Testis (tissue), 3 donors: ENCODE results near the gene ZNF26. TPM values are rescaled to one million over a fixed set of nuclear protein-coding genes. Genes with fewer than 3 reads are reported as not detected.

ENCODE experiments used
- DNase-seq: peaks from one replicate; pipeline ENCODE4 v3.0.0-alpha.2; 2019
- H3K27ac ChIP-seq, 2 donors: fragments of 200-600 bp; sonication (generic); one replicate each; pipeline ENCODE4 v1.5.1; 2019
- H3K27me3 ChIP-seq: fragments of 200-600 bp; sonication (generic); one replicate; pipeline ENCODE4 v1.5.1; 2019
- H3K36me3 ChIP-seq: fragments of 200-600 bp; sonication (generic); one replicate; pipeline ENCODE4 v1.5.1; 2017; ENCODE audit warnings: low read depth; ENCODE audit errors: missing control alignments
- H3K4me1 ChIP-seq: fragments of 200-600 bp; sonication (generic); one replicate; pipeline ENCODE4 v1.5.1; 2019
- H3K4me3 ChIP-seq, 2 donors: fragments of 200-600 bp; sonication (generic); one replicate each; pipeline ENCODE4 v1.5.1; 2017 to 2019
- H3K9me3 ChIP-seq: fragments of 200-600 bp; sonication (generic); one replicate; pipeline ENCODE4 v1.5.1; 2017
- POLR2A ChIP-seq: fragments of 450-650 bp; IDR thresholded peaks from one replicate; pipeline ENCODE4 v1.6.1; 2017; ENCODE audit warnings: antibody characterized with exemption, mild to moderate bottlenecking, moderate library complexity
- WGBS, 2 donors: methylation state at CpG; one replicate each; pipeline ENCODE4 v1.1.5; 2018; 5-methylcytosine and 5-hydroxymethylcytosine counted together
- intact Hi-C: fragments of 100-400 bp; cut with DNase I; formaldehyde crosslinking; loops from one replicate; pipeline ENCODE4 v1.15.1; 2023; ENCODE audit warnings: low total_unique reads
- polyA plus RNA-seq: library from polyadenylated mRNA; stranded (reverse); fragments of 350-450 nt; fragmentation: Illumina TruSeq; extraction: RNeasy Lipid Tissue Mini Kit (QIAGEN cat#74804); gene quantifications from one replicate; pipeline ENCODE4 v1.2.3, GENCODE V29; 2014; ENCODE audit warnings: low read depth, low replicate concordance; ENCODE audit not compliant: insufficient read depth
- total RNA-seq, 2 donors: library from RNA; depleted of rRNA; stranded (reverse); fragments of >200 nt; gene quantifications; one replicate each; pipeline ENCODE4 v1.2.3, GENCODE V29; 2016
- TF ChIP-seq, protein P1 (sequence below), 3 experiments: fragments of 450-650 bp in 2 of 3; fragments of 200-600 bp in 1 of 3; sonication (generic) in 1 of 3; IDR thresholded peaks; one replicate each; pipeline ENCODE4 v1.5.1; 2016 to 2019; ENCODE audit warnings: antibody characterized with exemption in 3 of 3, mild to moderate bottlenecking in 2 of 3, moderate library complexity in 1 of 3

The ZNF26 gene
- total and polyA plus RNA-seq, 3 donors from 2014 or later = 6.0 to 26.9 (median 24.2) TPM

DNA sequence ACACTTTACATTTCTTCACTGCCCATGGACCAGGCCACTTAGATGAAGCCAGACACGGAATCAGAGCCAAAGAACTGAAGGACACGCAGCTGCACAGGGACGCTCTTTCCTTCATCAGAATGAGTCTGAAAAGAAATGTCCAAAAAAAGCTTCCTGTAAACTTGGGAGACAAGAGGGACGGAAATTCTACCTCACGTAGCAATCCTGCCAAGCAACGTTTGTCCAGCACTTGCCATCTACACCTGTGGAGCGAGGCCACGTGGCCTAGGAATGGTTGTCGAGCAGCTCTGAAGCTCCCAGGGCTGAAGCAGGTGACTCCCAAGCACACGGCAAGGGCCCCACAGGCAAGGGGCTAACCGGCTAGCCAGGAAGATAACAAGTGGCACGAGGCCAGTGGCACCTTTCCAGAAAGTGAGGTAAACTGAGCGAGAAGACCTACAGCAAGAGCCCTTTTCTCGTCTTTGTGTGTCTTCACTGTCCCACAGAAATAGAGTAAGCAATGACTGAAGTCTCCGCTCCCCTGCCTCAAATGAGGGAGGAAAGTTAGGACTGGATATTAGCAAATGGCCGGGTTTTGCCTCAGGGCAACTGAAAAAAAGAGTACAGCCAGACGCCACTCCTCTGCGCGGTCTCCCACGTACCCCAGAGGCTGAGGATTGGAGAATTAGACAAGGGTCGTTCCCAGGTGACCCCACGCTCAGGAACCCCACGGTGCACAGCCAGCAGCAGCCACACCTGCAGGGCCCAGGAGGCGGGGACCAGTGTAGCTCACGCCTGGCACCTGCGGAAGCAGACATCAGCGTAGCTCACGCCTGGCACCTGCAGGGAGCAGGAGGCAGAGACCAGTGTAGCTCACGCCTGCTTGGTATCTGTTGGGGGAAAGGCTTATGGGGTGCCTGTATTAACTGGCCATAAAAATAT is 37.8 kb upstream of the ZNF26 start:
- Histone ChIP-seq H3K9me3 (no peaks in the 10 kb centered on the region), H3K27me3 (no peaks in the 10 kb centered on the region), H3K27ac (no peak overlapping the region), H3K4me1 (no peaks in the 10 kb centered on the region), H3K36me3 (no peaks in the 10 kb centered on the region), H3K4me3 (no peak overlapping the region)
- 92% methylated on average over 18 to 29 of the region's 29 CpGs for WGBS, 2 donors
- DNase-seq = no peak
- intact Hi-C loops = no loop called here
- TF ChIP-seq, protein P1, sequence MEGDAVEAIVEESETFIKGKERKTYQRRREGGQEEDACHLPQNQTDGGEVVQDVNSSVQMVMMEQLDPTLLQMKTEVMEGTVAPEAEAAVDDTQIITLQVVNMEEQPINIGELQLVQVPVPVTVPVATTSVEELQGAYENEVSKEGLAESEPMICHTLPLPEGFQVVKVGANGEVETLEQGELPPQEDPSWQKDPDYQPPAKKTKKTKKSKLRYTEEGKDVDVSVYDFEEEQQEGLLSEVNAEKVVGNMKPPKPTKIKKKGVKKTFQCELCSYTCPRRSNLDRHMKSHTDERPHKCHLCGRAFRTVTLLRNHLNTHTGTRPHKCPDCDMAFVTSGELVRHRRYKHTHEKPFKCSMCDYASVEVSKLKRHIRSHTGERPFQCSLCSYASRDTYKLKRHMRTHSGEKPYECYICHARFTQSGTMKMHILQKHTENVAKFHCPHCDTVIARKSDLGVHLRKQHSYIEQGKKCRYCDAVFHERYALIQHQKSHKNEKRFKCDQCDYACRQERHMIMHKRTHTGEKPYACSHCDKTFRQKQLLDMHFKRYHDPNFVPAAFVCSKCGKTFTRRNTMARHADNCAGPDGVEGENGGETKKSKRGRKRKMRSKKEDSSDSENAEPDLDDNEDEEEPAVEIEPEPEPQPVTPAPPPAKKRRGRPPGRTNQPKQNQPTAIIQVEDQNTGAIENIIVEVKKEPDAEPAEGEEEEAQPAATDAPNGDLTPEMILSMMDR (IDR thresholded peaks at IDR 0.05) = no peak
- no peak for TF ChIP-seq POLR2A

DNA sequence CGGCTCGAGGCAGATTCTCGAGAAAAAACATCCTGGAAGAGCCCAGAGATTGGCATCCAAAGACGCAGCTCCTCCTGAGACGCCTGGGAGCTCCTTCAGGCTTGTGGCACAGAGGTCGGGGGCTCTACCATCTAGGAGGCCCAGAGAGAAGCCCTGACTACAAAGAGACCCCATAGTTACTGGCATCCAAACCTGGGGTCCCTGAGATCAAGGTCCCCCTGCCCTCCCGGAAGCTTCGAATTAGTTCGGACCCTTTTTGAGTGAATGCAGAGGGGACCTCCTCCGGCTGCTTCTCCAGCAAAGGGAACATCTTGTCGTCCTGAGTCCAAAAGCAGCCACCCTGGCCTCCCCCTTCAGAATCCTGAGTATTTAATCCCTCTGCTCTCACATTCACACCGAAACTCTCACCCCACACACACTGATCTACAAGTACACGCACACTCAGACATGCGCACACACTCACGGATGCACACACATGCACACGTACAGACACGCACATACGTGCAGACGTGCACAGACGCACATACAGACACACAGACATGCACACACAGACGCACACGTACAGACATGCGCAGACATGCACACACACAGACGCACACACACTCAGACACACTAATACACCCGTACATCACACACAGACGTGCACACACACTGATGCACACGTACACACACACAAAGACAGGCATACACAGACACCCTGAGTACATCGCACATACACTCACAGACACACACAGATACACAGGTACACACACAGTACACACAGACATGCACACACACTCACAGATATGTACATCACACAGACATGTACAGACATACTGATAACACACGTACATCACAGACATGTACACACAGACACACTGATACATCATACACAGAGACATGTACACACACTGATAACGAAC is 36.0 kb upstream of the ZNF26 start:
- TF ChIP-seq, protein P1 (IDR thresholded peaks at IDR 0.05) = no peak
- no peak for TF ChIP-seq POLR2A
- Histone ChIP-seq H3K4me3 (no peak overlapping the region), H3K27me3 (no peaks in the 10 kb centered on the region), H3K36me3 (no peaks in the 10 kb centered on the region), H3K4me1 (peaks cover 6% of the 10 kb centered on the region), H3K9me3 (no peaks in the 10 kb centered on the region), H3K27ac (no peak overlapping the region)
- intact Hi-C loops = no loop called here
- 88 to 89% methylated on average over 29 to 30 of the region's 30 CpGs for WGBS, 2 donors
- no peak for DNase-seq

DNA sequence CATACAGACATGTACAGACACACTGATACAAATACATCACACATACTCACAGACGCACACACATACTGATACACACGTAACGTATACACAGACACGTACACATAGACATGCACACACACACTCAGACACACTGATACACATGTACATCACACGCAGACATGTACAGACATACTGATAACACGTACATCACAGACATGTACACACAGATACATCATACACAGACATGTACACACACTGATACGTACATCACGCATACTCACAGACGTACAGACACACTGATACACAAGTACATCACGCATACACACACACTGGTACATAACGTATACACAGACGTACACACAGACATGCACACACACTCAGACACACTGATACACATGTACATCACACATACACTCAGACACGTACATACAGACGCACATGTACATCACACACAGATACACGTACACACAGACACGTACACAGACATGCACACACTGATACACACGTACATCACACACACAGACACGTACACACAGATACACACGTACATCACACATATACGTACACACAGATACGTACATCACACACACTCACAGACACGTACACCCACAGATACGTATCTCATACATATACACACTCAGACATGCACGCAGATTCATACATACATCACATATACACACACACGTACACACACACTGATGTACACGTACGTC is 35.2 kb upstream of the ZNF26 start:
- Histone ChIP-seq H3K4me3 (no peak overlapping the region), H3K4me1 (peaks cover 6% of the 10 kb centered on the region), H3K9me3 (no peaks in the 10 kb centered on the region), H3K27ac (no peak overlapping the region), H3K27me3 (no peaks in the 10 kb centered on the region), H3K36me3 (no peaks in the 10 kb centered on the region)
- intact Hi-C loops = no loop called here
- DNase-seq = no peak
- TF ChIP-seq, protein P1 (IDR thresholded peaks at IDR 0.05) = no peak
- TF ChIP-seq POLR2A = no peak
- 91 to 93% methylated on average over 27 of the region's 27 CpGs for WGBS, 2 donors

DNA sequence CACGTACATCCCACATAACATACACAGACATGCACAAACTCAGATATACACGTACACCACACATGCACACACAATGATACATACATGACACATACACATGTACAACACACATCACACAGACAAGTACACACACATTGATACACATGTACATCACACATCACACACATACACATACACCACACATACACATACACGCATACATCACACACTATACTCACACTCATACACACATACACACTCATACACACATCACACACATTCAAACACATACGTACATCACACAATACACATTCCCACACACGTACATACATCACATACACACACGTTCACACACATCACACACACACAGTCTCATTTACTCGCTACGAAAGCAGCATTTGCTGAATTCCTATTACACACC is 34.5 kb upstream of the ZNF26 start:
- Histone ChIP-seq H3K9me3 (no peaks in the 10 kb centered on the region), H3K36me3 (no peaks in the 10 kb centered on the region), H3K4me1 (peaks cover 6% of the 10 kb centered on the region), H3K4me3 (no peak overlapping the region), H3K27ac (no peak overlapping the region), H3K27me3 (no peaks in the 10 kb centered on the region)
- no peak for DNase-seq
- intact Hi-C loops = no loop called here
- no peak for TF ChIP-seq POLR2A
- TF ChIP-seq, protein P1 (IDR thresholded peaks at IDR 0.05) = no peak
- 94 to 96% methylated on average over 8 of the region's 8 CpGs for WGBS, 2 donors
